ENCODE measurements around the gene SMG5. TPM values are rescaled to one million over a fixed set of nuclear protein-coding genes. Genes with fewer than 3 reads are reported as not detected.

The SMG5 gene
- total RNA-seq, 1 donor from 2014 or later = 71.5 TPM

GRCh38 chr1:156214024-156214748 lies 68.4 kb downstream of the SMG5 start:
- intact Hi-C loops (cut with micrococcal nuclease) = no loop called here

GRCh38 chr1:156213644-156213966 lies 69.0 kb downstream of the SMG5 start:
- intact Hi-C loops (cut with micrococcal nuclease) = loop anchor here (1.0 to 2.0 kb wide), 6 partner anchors 12 to 303 kb away; partner anchors contain the start of genes RIT1 and SMG5

- intact Hi-C loops (cut with micrococcal nuclease) = loop anchor here (1.0 to 2.0 kb wide), 7 partner anchors 12 to 302 kb away; partner anchors contain the start of genes CCT3, RIT1, SMG5 and TSACC
These were observed 69.6 kb downstream of the SMG5 start, which contains the start of gene PMF1 for GRCh38 chr1:156212833-156213643. Gene PMF1 (plus strand): TSS chr1:156213007. CDS start chr1:156213016, 9 bp downstream.

- intact Hi-C loops (cut with micrococcal nuclease) = loop anchor here (1.0 to 2.0 kb wide), 3 partner anchors 51 to 301 kb away; partner anchors contain the start of genes CCT3, RIT1 and TSACC
These were observed 70.5 kb downstream of the SMG5 start for GRCh38 chr1:156212130-156212529.

- intact Hi-C loops (cut with micrococcal nuclease) = no loop called here
These were observed 71.4 kb downstream of the SMG5 start for GRCh38 chr1:156211243-156211642.

GRCh38 chr1:156204686-156205085 lies 77.9 kb downstream of the SMG5 start:
- intact Hi-C loops (cut with micrococcal nuclease) = no loop called here

GRCh38 chr1:156203331-156203730 lies 79.3 kb downstream of the SMG5 start:
- intact Hi-C loops (cut with micrococcal nuclease) = no loop called here

GRCh38 chr1:156200044-156200443 lies 82.6 kb downstream of the SMG5 start:
- intact Hi-C loops (cut with micrococcal nuclease) = no loop called here

Other genes starting within 250 kb of the SMG5 start
- gene UBQLN4, start 229.0 kb downstream of the SMG5 start, total RNA-seq = 39.0 and 40.6 TPM in 2 replicates
- 62.0 and 62.1 TPM in 2 replicates for gene LAMTOR2, start 228.0 kb downstream of the SMG5 start, total RNA-seq
- gene RAB25, start 221.7 kb downstream of the SMG5 start, total RNA-seq = 0.56 TPM in 1 of 2 replicates, not detected in the other
- gene MEX3A, start 200.4 kb downstream of the SMG5 start, total RNA-seq = 0.07 TPM in 1 of 2 replicates, not detected in the other
- 32.7 and 33.3 TPM in 2 replicates for gene LMNA, start 168.1 kb downstream of the SMG5 start, total RNA-seq
- 4.6 and 5.1 TPM in 2 replicates for gene SEMA4A, start 129.2 kb downstream of the SMG5 start, total RNA-seq
- gene SLC25A44, start 88.7 kb downstream of the SMG5 start, total RNA-seq = 41.9 and 46.5 TPM in 2 replicates
- gene PMF1, start 69.8 kb downstream of the SMG5 start, total RNA-seq = 83.8 and 87.8 TPM in 2 replicates
- 1.6 and 1.9 TPM in 2 replicates for gene BGLAP, start 40.6 kb downstream of the SMG5 start, total RNA-seq
- 5.7 and 8.3 TPM in 2 replicates for gene PAQR6, start 34.8 kb downstream of the SMG5 start, total RNA-seq
- 8.4 and 8.5 TPM in 2 replicates for gene TMEM79, start 1.5 kb upstream of the SMG5 start, total RNA-seq
- 37.5 and 45.2 TPM in 2 replicates for gene GLMP, start 12.9 kb upstream of the SMG5 start, total RNA-seq
- not detected in 2 replicates for gene VHLL, start 16.5 kb upstream of the SMG5 start, total RNA-seq
- 288 and 298 TPM in 2 replicates for gene CCT3, start 55.5 kb upstream of the SMG5 start, total RNA-seq
- 0.59 TPM in 1 of 2 replicates, not detected in the other for gene TSACC, start 55.7 kb upstream of the SMG5 start, total RNA-seq
- not detected in 2 replicates for gene RHBG, start 86.4 kb upstream of the SMG5 start, total RNA-seq
- 52.6 and 53.7 TPM in 2 replicates for gene MEF2D, start 217.9 kb upstream of the SMG5 start, total RNA-seq

Measured in T-helper 1 cell treated with Interleukin-12 subunit alpha and Interleukin-12 subunit beta and Interleukin-4 antibody, amounts not matched to agents 30 ng/mL and 1 ng/mL, for 36 hours (primary cell).